Measurements from ENCODE around the gene SERPINC1. TPM values are rescaled to one million over a fixed set of nuclear protein-coding genes. Genes with fewer than 3 reads are reported as not detected.
"Not testable (repeated sequence)": the region's sequence is repeated elsewhere in the genome, so short reads cannot be mapped to it uniquely, and the experiment has no call there.

SERPINC1 gene
- total RNA-seq: not detected

- Mint-ChIP-seq H3K4me1 (no peaks in the 10 kb centered on the region), H3K27me3 (peaks cover 7% of the 10 kb centered on the region), H3K36me3 (no peaks in the 10 kb centered on the region), H3K4me3 (no peak within 1 kb of the TSS), H3K27ac (no peak within 1 kb of the TSS), H3K9me3 (peaks cover 3% of the 10 kb centered on the region)
- no peak for DNase-seq
- ATAC-seq (ENCODE audit: low read depth): no peak
- POLR2A ChIA-PET: no interaction called here
Measured at GRCh38 chr1:173917149-173917548, at the start of gene SERPINC1. SERPINC1 (minus strand) TSS chr1:173917327; CDS start chr1:173917259, 68 bp downstream.

DNA sequence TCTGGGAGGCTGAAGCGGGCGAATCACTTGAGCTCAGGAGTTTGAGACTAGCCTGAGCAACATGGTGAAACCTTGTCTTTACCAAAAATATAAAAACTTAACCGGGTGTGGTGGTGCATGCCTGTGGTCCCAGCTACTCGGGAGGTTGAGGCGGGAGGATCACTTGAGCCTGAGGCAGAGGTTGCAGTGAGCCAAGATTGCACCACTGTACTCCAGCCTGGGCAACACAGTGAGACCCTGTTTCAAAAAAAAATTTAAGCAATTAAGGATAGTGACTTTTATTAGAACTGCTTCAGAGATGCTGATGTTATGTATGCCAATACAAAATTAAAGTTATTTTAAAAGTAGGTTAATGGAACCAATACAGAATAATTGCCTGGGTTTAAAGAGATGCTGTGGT, 48.8 kb upstream of the SERPINC1 start:
- H3K4me1 Mint-ChIP-seq; POLR2A ChIA-PET; H3K4me3 Mint-ChIP-seq; ATAC-seq (ENCODE audit: low read depth); H3K27ac Mint-ChIP-seq; H3K9me3 Mint-ChIP-seq; H3K27me3 Mint-ChIP-seq; DNase-seq: not testable (repeated sequence)
- peaks cover 21% of the 10 kb centered on the region for H3K36me3 Mint-ChIP-seq

DNA sequence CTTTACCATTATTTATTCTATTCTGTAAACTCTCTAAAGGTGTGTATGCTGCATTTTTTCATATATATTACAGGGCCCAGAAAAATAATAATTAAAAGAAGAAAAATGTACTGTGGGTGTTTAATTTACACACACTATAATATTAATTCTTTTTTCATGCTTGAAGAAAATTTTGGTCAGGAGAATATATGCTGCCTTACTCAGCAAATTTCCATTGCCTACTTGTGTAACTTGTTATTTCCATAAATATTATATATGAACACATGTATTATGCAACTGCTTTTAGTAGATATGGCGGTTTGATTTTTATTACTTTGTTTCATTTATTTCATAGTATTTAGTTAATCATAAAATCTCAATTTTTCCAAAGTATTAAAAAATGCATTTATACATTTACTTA, 46.4 kb upstream of the SERPINC1 start:
- POLR2A ChIA-PET: no interaction called here
- no peak overlapping the region for H3K4me3 Mint-ChIP-seq
- H3K27ac Mint-ChIP-seq: no peak overlapping the region
- H3K9me3 Mint-ChIP-seq: no peaks in the 10 kb centered on the region
- H3K36me3 Mint-ChIP-seq: peaks cover 25% of the 10 kb centered on the region
- DNase-seq: no peak
- H3K27me3 Mint-ChIP-seq: no peaks in the 10 kb centered on the region
- peaks cover 3% of the 10 kb centered on the region for H3K4me1 Mint-ChIP-seq
- ATAC-seq (ENCODE audit: low read depth): no peak

- Mint-ChIP-seq H3K9me3 (no peaks in the 10 kb centered on the region), H3K36me3 (peaks cover 21% of the 10 kb centered on the region), H3K4me3 (no peak overlapping the region), H3K4me1 (peaks cover 3% of the 10 kb centered on the region), H3K27me3 (no peaks in the 10 kb centered on the region), H3K27ac (no peak overlapping the region)
- POLR2A ChIA-PET: no interaction called here
- DNase-seq: no peak
- ATAC-seq (ENCODE audit: low read depth): no peak
Measured at GRCh38 chr1:173960625-173961024, 43.5 kb upstream of the SERPINC1 start.

DNA sequence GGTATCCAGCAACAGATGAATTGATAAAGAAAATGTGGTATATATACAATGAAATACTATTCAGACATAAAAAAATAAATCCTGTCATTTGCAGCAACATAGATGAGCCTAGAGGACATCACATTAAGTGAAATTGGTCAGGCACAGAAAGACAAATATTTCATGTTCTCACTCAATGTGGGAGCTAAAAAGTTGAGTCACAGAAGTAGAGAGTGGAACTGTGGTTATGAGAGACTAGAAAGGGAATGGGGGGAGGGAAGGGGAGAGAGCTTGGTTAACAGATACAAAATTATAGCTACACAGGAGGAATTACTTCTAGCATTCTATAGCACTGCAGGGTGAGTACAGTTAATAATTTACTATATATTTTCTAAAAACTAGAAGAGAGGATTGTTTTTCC, 37.1 kb upstream of the SERPINC1 start:
- no peaks in the 10 kb centered on the region for H3K27me3 Mint-ChIP-seq
- peaks cover 18% of the 10 kb centered on the region for H3K36me3 Mint-ChIP-seq
- H3K9me3 Mint-ChIP-seq: no peaks in the 10 kb centered on the region
- POLR2A ChIA-PET: no interaction called here
- no peak for ATAC-seq (ENCODE audit: low read depth)
- no peak overlapping the region for H3K27ac Mint-ChIP-seq
- no peak for DNase-seq
- H3K4me3 Mint-ChIP-seq: no peak overlapping the region
- H3K4me1 Mint-ChIP-seq: peaks cover 8% of the 10 kb centered on the region

DNA sequence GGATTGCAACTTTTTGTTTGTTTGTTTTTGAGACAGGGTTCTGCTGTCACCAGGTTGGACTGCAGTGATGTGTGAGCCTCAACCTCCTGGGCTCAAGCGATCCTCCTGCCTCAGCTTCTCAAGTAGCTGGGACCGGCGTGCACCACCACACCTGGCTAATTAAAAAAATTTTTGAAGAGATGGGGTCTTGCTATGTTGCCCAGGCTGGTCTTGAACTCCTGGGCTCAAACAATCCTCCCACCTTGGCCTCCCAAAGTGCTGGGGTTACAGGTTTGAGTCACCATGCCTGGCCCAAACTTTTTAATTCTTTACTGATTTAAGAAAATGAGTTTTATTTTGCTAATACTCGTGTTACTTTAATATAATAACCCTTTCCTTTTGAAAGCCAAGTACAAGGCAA, 31.5 kb upstream of the SERPINC1 start:
- DNase-seq: no peak
- peaks cover 20% of the 10 kb centered on the region for H3K36me3 Mint-ChIP-seq
- H3K4me1 Mint-ChIP-seq: peaks cover 7% of the 10 kb centered on the region
- H3K4me3 Mint-ChIP-seq: no peak overlapping the region
- no peak overlapping the region for H3K27ac Mint-ChIP-seq
- ATAC-seq (ENCODE audit: low read depth): no peak
- POLR2A ChIA-PET: no interaction called here
- no peaks in the 10 kb centered on the region for H3K27me3 Mint-ChIP-seq
- no peaks in the 10 kb centered on the region for H3K9me3 Mint-ChIP-seq

GRCh38 chr1:173946380-173946921, 29.3 kb upstream of the SERPINC1 start:
- Mint-ChIP-seq H3K27me3 (no peaks in the 10 kb centered on the region), H3K4me1 (no peaks in the 10 kb centered on the region), H3K9me3 (no peaks in the 10 kb centered on the region), H3K36me3 (peaks cover 29% of the 10 kb centered on the region), H3K4me3 (no peak overlapping the region), H3K27ac (no peak overlapping the region)
- ATAC-seq (ENCODE audit: low read depth): no peak
- POLR2A ChIA-PET: no interaction called here
- DNase-seq: no peak

GRCh38 chr1:173937062-173937461, 19.9 kb upstream of the SERPINC1 start:
- ATAC-seq (ENCODE audit: low read depth): no peak
- Mint-ChIP-seq H3K36me3 (peaks cover 21% of the 10 kb centered on the region), H3K4me1 (no peaks in the 10 kb centered on the region), H3K27ac (no peak overlapping the region), H3K27me3 (no peaks in the 10 kb centered on the region), H3K4me3 (no peak overlapping the region), H3K9me3 (no peaks in the 10 kb centered on the region)
- DNase-seq: no peak
- POLR2A ChIA-PET: no interaction called here

DNA sequence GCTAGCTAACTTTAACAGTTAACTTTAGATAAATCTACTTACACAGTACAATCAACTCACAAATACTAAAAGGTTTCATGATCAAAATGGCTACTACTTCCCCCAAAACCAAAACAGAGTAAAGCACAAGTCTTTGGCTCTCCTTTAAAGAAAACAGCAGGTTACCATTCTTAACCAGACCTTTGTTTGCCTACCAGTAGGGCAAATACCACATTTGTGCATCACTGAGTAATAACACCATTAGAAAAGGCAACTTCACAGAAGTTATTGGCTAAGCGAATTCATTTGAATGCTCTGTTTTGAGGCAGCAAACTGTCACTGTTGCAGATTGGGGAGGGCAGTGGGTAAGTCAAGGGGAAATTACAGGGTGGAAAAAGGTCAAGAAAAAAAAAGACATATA, 17.3 kb upstream of the SERPINC1 start:
- no peak for DNase-seq
- POLR2A ChIA-PET: no interaction called here
- no peaks in the 10 kb centered on the region for H3K9me3 Mint-ChIP-seq
- H3K4me3 Mint-ChIP-seq: no peak overlapping the region
- H3K27ac Mint-ChIP-seq: no peak overlapping the region
- peaks cover 26% of the 10 kb centered on the region for H3K36me3 Mint-ChIP-seq
- no peak for ATAC-seq (ENCODE audit: low read depth)
- no peaks in the 10 kb centered on the region for H3K27me3 Mint-ChIP-seq
- no peaks in the 10 kb centered on the region for H3K4me1 Mint-ChIP-seq

- H3K27me3 Mint-ChIP-seq; H3K9me3 Mint-ChIP-seq; H3K4me1 Mint-ChIP-seq; DNase-seq; POLR2A ChIA-PET; ATAC-seq (ENCODE audit: low read depth); H3K4me3 Mint-ChIP-seq; H3K27ac Mint-ChIP-seq: not testable (repeated sequence)
- H3K36me3 Mint-ChIP-seq: peaks cover 16% of the 10 kb centered on the region
Measured at GRCh38 chr1:173930541-173930940, 13.4 kb upstream of the SERPINC1 start.

DNA sequence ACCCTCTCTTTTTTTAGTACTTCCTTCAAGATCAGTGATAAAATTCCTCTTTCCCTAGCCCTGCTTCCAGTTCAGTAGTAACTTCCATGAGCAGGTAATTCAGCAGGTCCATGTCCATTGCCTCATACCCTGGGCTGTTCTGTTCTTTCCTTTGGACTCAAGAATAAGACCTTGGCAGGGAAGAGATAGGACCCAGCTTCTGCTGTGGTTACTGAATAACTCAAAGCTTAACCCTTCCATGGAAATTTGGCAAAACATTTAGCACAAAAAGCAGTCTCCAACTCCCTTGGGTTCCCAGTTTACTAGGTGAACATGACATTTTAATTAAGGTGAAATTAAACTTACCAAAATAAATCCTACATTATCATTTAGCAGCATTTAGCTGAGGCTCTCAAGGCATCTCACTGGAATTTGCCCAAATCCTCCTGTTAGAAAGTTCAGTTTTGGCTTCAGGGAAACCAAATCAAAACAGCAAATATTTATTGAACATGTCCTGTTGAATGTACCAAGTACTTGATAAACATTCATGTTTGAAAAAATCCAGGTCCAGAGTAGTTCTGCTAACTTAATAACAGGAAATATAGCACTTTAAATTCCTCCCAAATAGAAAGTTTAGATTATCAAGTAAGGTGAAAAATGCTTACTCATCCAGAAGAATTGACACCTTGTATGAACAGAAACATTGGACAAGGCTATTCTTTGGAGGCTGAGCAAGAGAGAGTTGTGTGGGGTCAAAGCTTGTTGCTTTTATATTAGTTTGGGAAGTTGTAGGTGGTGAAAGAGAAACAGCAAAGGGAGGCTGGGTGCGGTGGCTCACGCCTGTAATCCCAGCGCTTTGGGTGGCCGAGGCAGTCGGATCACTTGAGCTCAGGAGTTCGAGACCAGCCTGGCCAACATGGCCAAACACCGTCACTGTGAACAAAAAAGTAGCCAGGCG, 8.4 kb upstream of the SERPINC1 start:
- peaks cover 4% of the 10 kb centered on the region for H3K36me3 Mint-ChIP-seq
- POLR2A ChIA-PET: no interaction called here
- peaks cover 7% of the 10 kb centered on the region for H3K27me3 Mint-ChIP-seq
- no peak overlapping the region for H3K4me3 Mint-ChIP-seq
- no peaks in the 10 kb centered on the region for H3K4me1 Mint-ChIP-seq
- ATAC-seq (ENCODE audit: low read depth) (no peak), DNase-seq (no peak)
- H3K9me3 Mint-ChIP-seq: no peaks in the 10 kb centered on the region
- no peak overlapping the region for H3K27ac Mint-ChIP-seq

DNA sequence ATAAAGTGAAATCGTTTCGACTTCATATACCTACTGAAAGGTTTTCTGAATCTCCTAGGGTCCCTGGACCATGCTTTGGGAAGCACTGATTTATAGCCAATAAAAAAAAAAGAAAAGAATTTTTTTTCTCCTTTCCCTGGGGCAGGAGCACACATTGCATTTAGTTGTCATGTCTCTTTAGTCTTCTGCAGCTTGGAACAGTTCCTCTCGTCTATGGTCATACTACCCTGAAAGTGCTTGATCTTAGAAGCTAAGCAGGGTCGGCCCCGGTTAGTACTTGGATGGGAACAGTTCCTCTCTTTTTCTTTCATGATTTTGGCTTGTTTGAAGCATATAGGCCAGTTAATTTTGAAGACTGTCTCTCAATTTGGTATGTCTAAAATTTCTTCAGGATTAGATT, 3.7 kb upstream of the SERPINC1 start:
- Mint-ChIP-seq H3K9me3 (no peaks in the 10 kb centered on the region), H3K27me3 (peaks cover 10% of the 10 kb centered on the region), H3K4me1 (no peaks in the 10 kb centered on the region), H3K36me3 (no peaks in the 10 kb centered on the region), H3K4me3 (no peak overlapping the region), H3K27ac (no peak overlapping the region)
- ATAC-seq (ENCODE audit: low read depth) (no peak), DNase-seq (no peak)
- POLR2A ChIA-PET: no interaction called here

DNA sequence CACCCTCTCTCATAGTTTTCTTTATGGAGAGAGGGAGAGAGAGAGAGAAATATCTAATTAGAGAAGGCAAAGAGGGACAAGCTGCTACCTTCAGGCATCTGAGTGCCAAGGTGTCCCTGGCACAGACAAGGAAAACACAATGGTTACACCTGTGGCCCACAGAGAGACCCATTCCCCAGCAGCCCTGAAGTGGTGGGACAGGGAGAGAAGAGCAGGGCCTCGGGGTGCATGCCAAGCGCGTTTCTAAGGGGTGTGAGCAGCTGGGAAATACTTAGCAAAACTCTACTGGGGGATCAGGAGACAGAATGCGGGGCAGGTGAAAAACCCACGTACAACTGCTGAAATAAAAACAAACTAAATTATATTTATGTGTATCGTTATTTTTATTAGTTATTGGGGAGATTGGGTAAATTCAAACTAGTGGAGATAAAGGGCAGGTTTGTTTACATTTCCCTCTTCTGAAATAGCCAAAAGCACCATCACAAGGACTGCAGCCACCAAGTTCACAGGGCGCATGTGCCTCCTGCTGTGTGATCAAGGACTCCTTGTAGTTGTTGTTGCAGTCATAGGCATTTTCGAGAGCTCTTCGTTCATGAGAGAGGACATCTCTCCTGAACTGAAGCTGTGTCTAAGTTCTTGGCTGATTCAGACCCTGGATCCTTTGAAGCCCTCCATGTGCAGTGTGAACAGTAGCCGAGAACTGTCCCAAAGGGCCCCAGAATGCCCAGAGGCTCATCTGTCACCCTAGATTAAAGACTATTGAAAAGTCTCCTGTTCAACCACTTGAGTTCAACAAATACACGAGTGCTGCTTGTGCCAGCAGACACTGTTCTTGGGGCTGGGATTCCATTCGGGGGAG, 737 bp upstream of the SERPINC1 start:
- no peak overlapping the region for H3K4me3 Mint-ChIP-seq
- DNase-seq (no peak), ATAC-seq (ENCODE audit: low read depth) (no peak)
- H3K9me3 Mint-ChIP-seq: peaks cover 3% of the 10 kb centered on the region
- no peak overlapping the region for H3K27ac Mint-ChIP-seq
- POLR2A ChIA-PET: no interaction called here
- H3K27me3 Mint-ChIP-seq: peaks cover 6% of the 10 kb centered on the region
- no peaks in the 10 kb centered on the region for H3K4me1 Mint-ChIP-seq
- no peaks in the 10 kb centered on the region for H3K36me3 Mint-ChIP-seq
